GM13977 (cell line): ENCODE measurements around the gene PLCD3.

Experiments used
- DNase-seq: peaks from one replicate; pipeline ENCODE4 v3.0.0; 2012; ENCODE audit warnings: low spot score
- in situ Hi-C: fragments of 300-500 bp; cut with MboI; formaldehyde crosslinking; loops from one replicate; pipeline ENCODE4 v1.12.0; 2022; ENCODE audit warnings: low sequenced_read_pairs, low pct_unique_long_range_greater_than_20kb, mixed read lengths, inconsistent platforms; ENCODE audit not compliant: unreplicated experiment
- TF ChIP-seq, protein P1 (sequence below): IDR thresholded peaks from 2 replicates; pipeline ENCODE4 v1.5.1; 2012; ENCODE audit warnings: mild to moderate bottlenecking, control low read depth; ENCODE audit not compliant: insufficient read depth; ENCODE audit errors: extremely low read depth, missing control alignments

Gene PLCD3

GRCh38 chr17:45104907-45105624 lies 27.2 kb downstream of the PLCD3 start:
- no peak for DNase-seq
- TF ChIP-seq, protein P1, sequence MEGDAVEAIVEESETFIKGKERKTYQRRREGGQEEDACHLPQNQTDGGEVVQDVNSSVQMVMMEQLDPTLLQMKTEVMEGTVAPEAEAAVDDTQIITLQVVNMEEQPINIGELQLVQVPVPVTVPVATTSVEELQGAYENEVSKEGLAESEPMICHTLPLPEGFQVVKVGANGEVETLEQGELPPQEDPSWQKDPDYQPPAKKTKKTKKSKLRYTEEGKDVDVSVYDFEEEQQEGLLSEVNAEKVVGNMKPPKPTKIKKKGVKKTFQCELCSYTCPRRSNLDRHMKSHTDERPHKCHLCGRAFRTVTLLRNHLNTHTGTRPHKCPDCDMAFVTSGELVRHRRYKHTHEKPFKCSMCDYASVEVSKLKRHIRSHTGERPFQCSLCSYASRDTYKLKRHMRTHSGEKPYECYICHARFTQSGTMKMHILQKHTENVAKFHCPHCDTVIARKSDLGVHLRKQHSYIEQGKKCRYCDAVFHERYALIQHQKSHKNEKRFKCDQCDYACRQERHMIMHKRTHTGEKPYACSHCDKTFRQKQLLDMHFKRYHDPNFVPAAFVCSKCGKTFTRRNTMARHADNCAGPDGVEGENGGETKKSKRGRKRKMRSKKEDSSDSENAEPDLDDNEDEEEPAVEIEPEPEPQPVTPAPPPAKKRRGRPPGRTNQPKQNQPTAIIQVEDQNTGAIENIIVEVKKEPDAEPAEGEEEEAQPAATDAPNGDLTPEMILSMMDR, result no peak
- in situ Hi-C loops, result no loop called here

- in situ Hi-C loops, result no loop called here
- TF ChIP-seq, protein P1, result no peak
- DNase-seq, result no peak
These were observed 27.8 kb downstream of the PLCD3 start for GRCh38 chr17:45104497-45104896.

DNA sequence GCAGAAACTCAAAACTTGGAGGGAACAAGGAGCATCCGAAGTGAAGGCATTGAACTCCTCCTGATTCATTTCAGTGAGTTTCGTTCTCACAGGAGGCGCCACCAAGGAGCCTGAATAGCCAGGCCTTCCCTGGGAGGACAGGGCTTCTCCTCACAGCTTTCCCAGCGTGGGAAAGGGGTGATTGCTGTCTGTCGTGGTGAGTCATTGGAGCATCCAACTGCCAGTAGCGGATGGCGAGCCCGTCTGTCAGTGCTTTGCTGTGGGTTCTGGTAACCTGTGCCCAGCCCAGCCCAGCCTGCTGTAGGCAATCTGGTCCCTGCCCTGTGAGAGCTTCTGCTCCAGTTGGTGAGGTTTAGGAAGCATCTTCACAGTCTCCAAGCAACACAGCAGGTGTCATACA lies 28.3 kb downstream of the PLCD3 start:
- DNase-seq, result no peak
- TF ChIP-seq, protein P1, result no peak
- in situ Hi-C loops, result no loop called here

DNA sequence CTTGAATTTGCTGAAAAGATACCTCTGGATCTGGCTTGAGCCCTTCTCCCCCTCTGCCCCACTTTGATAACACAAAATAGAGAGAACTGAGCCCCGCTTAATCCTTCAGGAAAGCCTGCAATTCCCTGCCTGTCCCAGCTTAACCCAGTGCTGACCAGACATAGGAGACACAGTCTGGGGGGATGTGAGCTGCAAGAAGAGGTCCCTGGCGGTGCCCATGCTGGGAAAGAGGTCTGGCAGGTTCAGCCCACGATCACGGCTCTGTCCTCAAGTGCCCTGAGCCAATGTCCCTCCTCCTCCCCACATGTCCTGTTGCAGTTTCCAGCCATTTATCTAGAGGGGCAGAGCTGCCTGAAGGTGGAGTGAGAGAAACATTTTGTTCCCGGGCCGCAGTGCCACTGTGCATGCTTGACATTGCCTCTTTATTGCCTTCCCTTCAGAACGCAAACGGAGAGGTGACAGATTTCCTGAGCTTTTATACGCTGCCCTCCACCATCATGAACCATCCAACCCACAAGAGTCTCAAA lies 29.0 kb downstream of the PLCD3 start:
- in situ Hi-C loops, result no loop called here
- TF ChIP-seq, protein P1, result no peak
- DNase-seq, result no peak

GRCh38 chr17:45102856-45103255 lies 29.5 kb downstream of the PLCD3 start:
- no peak for DNase-seq
- in situ Hi-C loops, result no loop called here
- TF ChIP-seq, protein P1, result no peak

DNA sequence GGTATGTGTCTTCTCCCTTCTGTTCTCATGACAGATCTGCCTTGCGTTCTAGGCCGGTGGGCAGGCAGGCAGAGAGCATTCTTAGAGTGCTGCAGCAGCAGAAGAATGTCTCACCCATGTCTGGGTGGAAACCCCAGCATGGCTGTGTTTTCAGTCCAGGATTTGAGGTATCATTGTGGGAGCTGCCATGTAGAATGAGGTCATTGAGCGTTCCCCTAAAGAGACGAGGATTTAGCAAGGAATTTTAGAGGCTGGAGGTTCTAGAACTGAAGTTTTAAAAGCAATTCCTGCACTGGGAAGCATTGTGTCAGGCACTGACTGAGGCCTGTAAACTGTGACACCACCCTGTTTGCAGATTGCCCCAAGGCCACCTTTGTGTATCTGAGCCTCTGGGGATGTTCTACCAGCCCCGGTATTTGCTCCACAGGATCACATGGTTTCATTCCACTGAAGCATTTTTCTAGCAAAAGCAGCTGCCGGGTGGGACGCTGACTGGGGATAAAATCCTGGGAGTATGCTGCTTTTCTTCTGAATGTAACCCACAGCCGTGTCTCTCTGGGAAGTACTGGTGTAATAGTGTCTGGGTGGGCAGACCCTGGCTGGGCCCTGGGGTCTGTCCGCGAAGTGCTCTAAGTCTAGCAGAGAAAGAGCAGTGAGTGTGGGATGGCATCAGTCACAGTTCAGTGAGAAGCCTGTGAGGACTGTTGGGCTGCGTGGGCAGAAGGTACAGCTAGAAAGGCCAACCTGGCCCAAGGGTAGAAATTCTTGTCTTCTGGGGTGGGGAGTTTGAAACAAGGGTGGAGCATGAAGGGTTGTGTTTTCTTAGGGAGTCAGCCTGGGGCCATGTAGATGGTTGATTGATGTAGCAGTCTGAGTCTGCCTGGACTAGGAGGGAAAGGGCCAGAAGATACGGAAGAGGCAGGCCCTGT lies 30.2 kb downstream of the PLCD3 start:
- TF ChIP-seq, protein P1, result no peak
- DNase-seq, result no peak
- in situ Hi-C loops, result no loop called here
